Mesendoderm (in vitro differentiated cells): ENCODE measurements around the gene UNC45B.

Experiments
- DNase-seq: peaks from one replicate; pipeline ENCODE4 v3.0.0; 2013
- H2AK5ac ChIP-seq: 2 replicates; pipeline ENCODE4 v1.6.1; 2013; ENCODE audit warnings: low read length, inconsistent platforms
- H2BK120ac ChIP-seq: 2 replicates; pipeline ENCODE4 v1.6.1; 2013; ENCODE audit warnings: low read depth, mild to moderate bottlenecking, low read length, moderate library complexity, mixed read lengths
- H2BK15ac ChIP-seq: replicated peaks from 2 replicates; pipeline ENCODE4 v1.6.1; 2013; ENCODE audit warnings: low read depth, mild to moderate bottlenecking, moderate library complexity
- H2BK5ac ChIP-seq: 2 replicates; pipeline ENCODE4 v1.6.1; 2013; ENCODE audit warnings: low read length, inconsistent platforms
- H3K18ac ChIP-seq: 2 replicates; pipeline ENCODE4 v1.6.1; 2013; ENCODE audit warnings: mild to moderate bottlenecking, low read length, mixed read lengths
- H3K23ac ChIP-seq: one replicate; pipeline ENCODE4 v1.6.1; 2013; ENCODE audit warnings: low read length
- H3K27ac ChIP-seq: 2 replicates; pipeline ENCODE4 v1.5.1; 2013; ENCODE audit warnings: low read depth, mild to moderate bottlenecking, inconsistent platforms, low read length, moderate library complexity
- H3K27me3 ChIP-seq: 2 replicates; pipeline ENCODE4 v1.6.1; 2013; ENCODE audit warnings: low read length, control low read depth, mild to moderate bottlenecking, inconsistent platforms; ENCODE audit not compliant: insufficient read depth, poor library complexity
- H3K36me3 ChIP-seq: 2 replicates; pipeline ENCODE4 v1.6.1; 2013; ENCODE audit warnings: low read length, inconsistent platforms; ENCODE audit not compliant: control insufficient read depth, insufficient read depth
- H3K4ac ChIP-seq: one replicate; pipeline ENCODE4 v1.6.1; 2013; ENCODE audit warnings: low read depth, mild to moderate bottlenecking, low read length, moderate library complexity
- H3K4me1 ChIP-seq: 2 replicates; pipeline ENCODE4 v1.6.1; 2013; ENCODE audit warnings: low read depth, low read length, inconsistent platforms; ENCODE audit not compliant: control insufficient read depth
- H3K4me2 ChIP-seq: 2 replicates; pipeline ENCODE4 v1.6.1; 2013; ENCODE audit warnings: low read length
- H3K4me3 ChIP-seq: 2 replicates; pipeline ENCODE4 v1.5.1; 2013; ENCODE audit warnings: mild to moderate bottlenecking, low read length
- H3K56ac ChIP-seq: one replicate; pipeline ENCODE4 v1.6.1; 2013; ENCODE audit warnings: low read length
- H3K79me1 ChIP-seq: 2 replicates; pipeline ENCODE4 v1.6.1; 2013; ENCODE audit warnings: low read length, inconsistent platforms
- H3K79me2 ChIP-seq: 2 replicates; pipeline ENCODE4 v1.6.1; 2013; ENCODE audit warnings: mild to moderate bottlenecking, low read length; ENCODE audit not compliant: control insufficient read depth, insufficient read depth
- H3K9ac ChIP-seq: 2 replicates; pipeline ENCODE4 v1.6.1; 2013; ENCODE audit warnings: low read length, inconsistent platforms
- H4K5ac ChIP-seq: one replicate; pipeline ENCODE4 v1.6.1; 2013; ENCODE audit warnings: low read length
- H4K8ac ChIP-seq: one replicate; pipeline ENCODE4 v1.6.1; 2013; ENCODE audit warnings: low read depth, mild to moderate bottlenecking, control low read depth, low read length, moderate library complexity
- WGBS: extraction: QIAGEN DNeasy Blood & Tissue Kit; methylation state at CpG from one replicate; pipeline ENCODE4 v1.1.7; 2013; ENCODE audit warnings: low lambda C conversion rate, missing lambda C conversion rate; ENCODE audit not compliant: insufficient coverage; ENCODE audit errors: extremely low coverage; 5-methylcytosine and 5-hydroxymethylcytosine counted together

Gene UNC45B

DNA sequence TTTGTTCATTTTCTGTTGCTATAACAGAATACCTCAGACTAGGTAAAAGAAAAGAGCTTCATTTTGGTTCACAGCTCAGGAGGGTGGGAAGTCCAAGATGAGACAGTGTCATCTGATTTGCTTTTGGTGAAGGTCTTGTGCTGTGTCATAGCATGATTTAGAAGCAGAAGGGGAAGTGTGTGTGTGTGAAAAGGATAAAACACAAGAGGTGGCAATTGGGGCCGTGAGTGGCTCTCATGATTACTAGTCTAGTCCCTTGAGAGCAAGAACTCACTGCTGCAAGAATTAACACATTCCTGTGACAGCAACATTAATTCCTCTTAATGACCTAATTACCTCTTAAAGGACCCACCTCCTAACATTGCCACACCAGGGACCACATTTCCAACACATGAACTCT lies 38.2 kb downstream of the UNC45B start:
- WGBS: no CpG with 5 or more reads among the region's 1 CpG
- H3K36me3 ChIP-seq: no peaks in the 10 kb centered on the region
- no peak overlapping the region for H3K4ac ChIP-seq
- no peak overlapping the region for H3K27ac ChIP-seq
- H3K4me3 ChIP-seq: no peak overlapping the region
- H4K8ac ChIP-seq: no peak overlapping the region
- no peak for DNase-seq
- H3K4me2 ChIP-seq: no peak overlapping the region
- H2BK15ac ChIP-seq: no peak overlapping the region
- no peak overlapping the region for H3K18ac ChIP-seq
- no peak overlapping the region for H2BK120ac ChIP-seq
- no peak overlapping the region for H3K56ac ChIP-seq
- H3K79me2 ChIP-seq: no peaks in the 10 kb centered on the region
- H3K23ac ChIP-seq: no peak overlapping the region
- no peaks in the 10 kb centered on the region for H3K27me3 ChIP-seq
- no peak overlapping the region for H3K9ac ChIP-seq
- H2BK5ac ChIP-seq: no peak overlapping the region
- H3K79me1 ChIP-seq: no peaks in the 10 kb centered on the region
- H4K5ac ChIP-seq: no peak overlapping the region
- H3K4me1 ChIP-seq: no peaks in the 10 kb centered on the region
- no peak overlapping the region for H2AK5ac ChIP-seq

DNA sequence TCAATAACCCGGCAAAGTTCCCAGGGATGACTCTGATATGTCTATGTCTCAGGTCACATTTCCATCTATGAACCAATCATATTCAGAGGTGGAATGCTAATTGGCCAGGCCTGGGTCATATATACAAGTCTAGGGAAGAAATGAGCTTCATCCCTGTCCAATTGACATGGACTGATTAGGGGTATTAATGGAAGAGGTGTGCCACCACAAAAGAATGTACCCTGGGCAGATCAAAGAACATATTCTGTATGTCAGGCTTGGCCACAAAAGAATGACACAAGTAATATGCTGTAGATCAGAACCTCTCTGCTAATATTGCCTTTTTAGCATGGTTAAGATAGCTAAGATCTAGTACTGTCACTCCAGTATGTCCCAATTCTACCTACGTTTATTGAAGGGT lies 39.9 kb downstream of the UNC45B start:
- no CpG with 5 or more reads among the region's 2 CpGs for WGBS
- Histone ChIP-seq H4K8ac (no peak overlapping the region), H2BK120ac (no peak overlapping the region)

DNA sequence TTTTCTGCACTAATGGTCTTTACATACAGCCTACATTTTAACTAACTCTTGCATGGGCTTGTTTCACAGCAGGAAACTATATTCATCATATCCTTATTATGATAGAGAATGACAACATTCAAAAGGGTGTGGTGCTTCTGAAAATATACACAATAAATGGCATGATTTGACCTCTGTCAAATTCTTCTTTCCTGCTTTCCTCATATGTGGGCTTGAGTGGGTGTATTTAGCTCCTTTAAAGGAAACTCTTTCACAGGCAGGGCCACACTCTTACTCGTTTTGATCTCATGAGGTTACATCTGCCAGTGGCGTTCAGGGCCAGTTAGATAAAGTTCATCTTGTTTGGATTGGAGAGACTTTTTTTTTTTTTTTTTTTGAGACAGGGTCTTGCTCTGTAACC lies 40.5 kb downstream of the UNC45B start:
- Histone ChIP-seq H3K56ac (no peak overlapping the region), H2BK15ac (no peak overlapping the region), H4K8ac (no peak overlapping the region), H2AK5ac (no peak overlapping the region), H3K18ac (no peak overlapping the region), H3K4me2 (no peak overlapping the region), H3K9ac (no peak overlapping the region), H3K4me1 (no peaks in the 10 kb centered on the region), H3K79me1 (no peaks in the 10 kb centered on the region), H3K4me3 (no peak overlapping the region), H4K5ac (no peak overlapping the region), H3K4ac (no peak overlapping the region), H3K27me3 (no peaks in the 10 kb centered on the region), H3K27ac (no peak overlapping the region), H3K23ac (no peak overlapping the region), H3K79me2 (no peaks in the 10 kb centered on the region), H2BK5ac (no peak overlapping the region), H2BK120ac (no peak overlapping the region), H3K36me3 (no peaks in the 10 kb centered on the region)
- no peak for DNase-seq
- WGBS: no CpG with 5 or more reads among the region's 2 CpGs

More for the DNA sequence above, 39.9 kb downstream of the UNC45B start:
- Histone ChIP-seq H3K27ac (no peak overlapping the region), H3K56ac (no peak overlapping the region), H3K27me3 (no peaks in the 10 kb centered on the region), H3K36me3 (no peaks in the 10 kb centered on the region), H2BK15ac (no peak overlapping the region), H3K4ac (no peak overlapping the region), H2AK5ac (no peak overlapping the region), H3K23ac (no peak overlapping the region), H3K79me1 (no peaks in the 10 kb centered on the region), H3K18ac (no peak overlapping the region), H3K9ac (no peak overlapping the region), H4K5ac (no peak overlapping the region), H3K4me2 (no peak overlapping the region), H3K4me1 (no peaks in the 10 kb centered on the region), H3K79me2 (no peaks in the 10 kb centered on the region), H3K4me3 (no peak overlapping the region), H2BK5ac (no peak overlapping the region)
- no peak for DNase-seq

DNA sequence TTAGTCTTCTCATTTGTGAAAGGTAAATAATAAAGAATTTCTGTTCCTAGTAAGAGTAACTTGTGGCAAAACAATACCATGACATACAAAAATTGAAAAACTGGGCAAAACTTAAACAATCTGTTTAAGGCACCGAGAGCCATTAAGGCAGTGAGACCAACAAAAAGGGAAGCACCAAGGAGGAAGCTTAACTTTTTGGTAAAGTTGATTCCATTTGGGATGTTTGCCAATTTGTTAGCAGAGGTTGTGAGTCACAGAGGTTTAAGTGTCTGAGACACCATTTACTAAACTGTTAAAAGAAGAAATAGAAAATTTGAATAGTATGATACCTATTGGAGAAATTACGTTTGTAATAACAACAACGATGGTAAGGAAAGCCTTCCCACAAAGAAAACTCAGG lies 41.7 kb downstream of the UNC45B start:
- WGBS: no CpG with 5 or more reads among the region's 3 CpGs
- Histone ChIP-seq H4K8ac (no peak overlapping the region), H3K4ac (no peak overlapping the region)

DNA sequence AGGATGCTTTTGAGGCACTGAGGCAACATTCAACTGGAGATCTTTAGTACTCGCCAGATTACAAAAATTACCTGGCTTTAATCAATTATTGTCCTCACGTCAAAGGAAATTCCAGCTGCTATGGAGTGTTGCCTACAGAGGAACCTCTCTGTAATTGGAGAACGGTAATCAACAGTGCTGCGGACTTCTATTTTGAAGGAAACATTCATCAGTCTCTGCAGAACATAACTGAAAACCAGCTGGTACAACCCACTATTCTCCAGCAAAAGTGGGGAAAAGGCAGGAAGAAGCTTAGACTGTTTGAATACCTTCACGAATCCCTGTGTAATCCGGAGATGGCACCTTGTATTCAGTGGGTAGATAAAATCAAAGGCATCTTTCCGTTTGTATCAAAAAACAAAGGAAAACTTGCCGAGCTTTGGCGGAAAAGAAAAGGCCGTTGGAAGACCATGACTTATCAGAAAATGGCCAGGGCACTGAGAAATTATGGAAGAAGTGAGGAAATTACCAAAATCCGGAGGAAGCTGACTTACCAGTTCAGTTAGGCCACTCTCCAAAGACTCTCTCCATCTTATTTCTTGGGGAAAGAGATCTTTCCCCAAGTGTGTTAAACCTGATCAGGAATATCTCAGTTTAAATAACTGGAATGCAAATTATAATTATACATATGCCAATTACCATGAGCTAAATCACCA lies 43.5 kb downstream of the UNC45B start:
- Histone ChIP-seq H3K27ac (no peak overlapping the region), H3K9ac (no peak overlapping the region), H2BK15ac (no peak overlapping the region), H3K18ac (no peak overlapping the region), H3K4me3 (no peak overlapping the region), H3K36me3 (no peaks in the 10 kb centered on the region), H3K79me2 (no peaks in the 10 kb centered on the region), H2AK5ac (no peak overlapping the region), H3K23ac (no peak overlapping the region), H3K27me3 (no peaks in the 10 kb centered on the region), H2BK120ac (no peak overlapping the region), H4K5ac (no peak overlapping the region), H3K4me1 (no peaks in the 10 kb centered on the region), H3K4ac (no peak overlapping the region), H3K4me2 (no peak overlapping the region), H3K56ac (no peak overlapping the region), H3K79me1 (no peaks in the 10 kb centered on the region), H2BK5ac (no peak overlapping the region), H4K8ac (no peak overlapping the region)
- WGBS: no CpG with 5 or more reads among the region's 11 CpGs
- no peak for DNase-seq

More for the DNA sequence above, 41.7 kb downstream of the UNC45B start:
- Histone ChIP-seq H3K4me2 (no peak overlapping the region), H2BK120ac (no peak overlapping the region), H4K5ac (no peak overlapping the region), H2BK15ac (no peak overlapping the region), H3K56ac (no peak overlapping the region), H3K27ac (no peak overlapping the region), H2BK5ac (no peak overlapping the region), H3K79me1 (no peaks in the 10 kb centered on the region), H3K4me1 (no peaks in the 10 kb centered on the region), H2AK5ac (no peak overlapping the region), H3K27me3 (no peaks in the 10 kb centered on the region), H3K18ac (no peak overlapping the region), H3K9ac (no peak overlapping the region), H3K36me3 (no peaks in the 10 kb centered on the region), H3K4me3 (no peak overlapping the region), H3K23ac (no peak overlapping the region), H3K79me2 (no peaks in the 10 kb centered on the region)
- no peak for DNase-seq

DNA sequence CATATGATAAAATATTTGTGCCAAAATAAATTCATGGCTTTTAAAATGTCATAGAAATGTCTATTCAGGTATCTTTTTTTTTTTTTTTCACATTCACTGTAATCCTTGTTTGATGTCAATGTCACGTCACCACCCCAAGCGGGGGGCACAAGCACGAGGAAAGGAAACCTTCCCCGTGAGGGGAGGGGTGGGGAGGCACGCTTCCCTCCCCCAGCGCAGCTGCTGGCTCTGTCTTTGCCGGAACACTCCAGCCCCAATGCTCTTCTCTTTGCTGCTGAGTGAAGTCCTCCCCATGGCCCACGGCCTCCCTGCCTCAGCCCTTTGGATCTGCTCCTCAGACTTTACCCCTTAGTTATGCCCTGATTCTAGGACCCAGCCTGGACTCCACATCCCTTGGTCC lies 45.1 kb downstream of the UNC45B start:
- no peak overlapping the region for H3K56ac ChIP-seq
- H2BK5ac ChIP-seq: no peak overlapping the region
- H2AK5ac ChIP-seq: no peak overlapping the region
- no peak overlapping the region for H2BK120ac ChIP-seq
- WGBS: no CpG with 5 or more reads among the region's 8 CpGs
- H2BK15ac ChIP-seq: no peak overlapping the region
- H3K9ac ChIP-seq: no peak overlapping the region
- H3K79me1 ChIP-seq: no peaks in the 10 kb centered on the region
- H3K27me3 ChIP-seq: no peaks in the 10 kb centered on the region
- H3K36me3 ChIP-seq: no peaks in the 10 kb centered on the region
- no peaks in the 10 kb centered on the region for H3K79me2 ChIP-seq
- no peak overlapping the region for H3K4me3 ChIP-seq
- H3K23ac ChIP-seq: no peak overlapping the region
- no peak overlapping the region for H3K4ac ChIP-seq
- no peak overlapping the region for H3K18ac ChIP-seq
- DNase-seq: no peak
- H3K4me1 ChIP-seq: no peaks in the 10 kb centered on the region
- H4K5ac ChIP-seq: no peak overlapping the region
- H4K8ac ChIP-seq: no peak overlapping the region
- H3K27ac ChIP-seq: no peak overlapping the region
- H3K4me2 ChIP-seq: no peak overlapping the region
